ENCODE data around the gene POU2F1.

The POU2F1 gene

GRCh38 chr1:167438171-167439138 lies 217.8 kb downstream of the POU2F1 start:
- Mint-ChIP-seq H3K4me1 (ENCODE audit: low read depth in 2 of 2) (peaks cover 68 to 73% of the 10 kb centered on the region in 2 donors), H3K27ac (peak overlapping the region; percentile 94 to 96), H3K27me3 (no peaks in the 10 kb centered on the region), H3K36me3 (ENCODE audit: insufficient read depth) (peaks cover 66% of the 10 kb centered on the region), H3K9me3 (no peaks in the 10 kb centered on the region), H3K4me3 (peak overlapping the region; percentile 75 to 83)
- ATAC-seq (replicated peaks) (peak; percentile 55), DNase-seq (no peak)

GRCh38 chr1:167439301-167439988 lies 218.8 kb downstream of the POU2F1 start:
- H3K27me3 Mint-ChIP-seq, result no peaks in the 10 kb centered on the region
- peaks cover 70 to 76% of the 10 kb centered on the region in 2 donors for H3K4me1 Mint-ChIP-seq (ENCODE audit: low read depth in 2 of 2)
- H3K9me3 Mint-ChIP-seq, result no peaks in the 10 kb centered on the region
- H3K36me3 Mint-ChIP-seq (ENCODE audit: insufficient read depth), result peaks cover 71% of the 10 kb centered on the region
- ATAC-seq (replicated peaks), result no peak
- H3K27ac Mint-ChIP-seq, result peak overlapping the region; percentile 74 to 96
- DNase-seq, result no peak
- H3K4me3 Mint-ChIP-seq, result peak overlapping the region; percentile 75 to 83

DNA sequence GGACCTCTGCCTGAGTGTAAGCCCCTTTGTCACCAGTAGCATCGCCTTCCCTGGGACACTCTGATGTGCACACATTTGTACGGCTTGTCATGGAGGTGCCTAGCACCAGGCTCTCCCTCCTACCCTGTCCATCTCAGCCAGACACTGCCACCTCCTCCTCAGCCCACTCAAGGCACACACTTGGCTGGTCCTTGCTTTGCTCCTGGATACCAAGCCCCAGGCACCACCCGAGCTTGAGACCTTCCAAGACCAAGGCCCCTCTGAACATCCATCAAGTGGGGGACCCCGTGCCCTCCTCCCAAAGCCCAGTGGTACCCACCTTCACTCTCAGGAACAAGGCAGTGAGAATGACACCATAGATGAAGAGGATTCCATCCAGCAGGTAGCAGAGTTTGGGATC lies 219.7 kb downstream of the POU2F1 start:
- Mint-ChIP-seq H3K9me3 (no peaks in the 10 kb centered on the region), H3K4me3 (peak overlapping the region; percentile 15 to 55)
- ATAC-seq (replicated peaks), result no peak

DNA sequence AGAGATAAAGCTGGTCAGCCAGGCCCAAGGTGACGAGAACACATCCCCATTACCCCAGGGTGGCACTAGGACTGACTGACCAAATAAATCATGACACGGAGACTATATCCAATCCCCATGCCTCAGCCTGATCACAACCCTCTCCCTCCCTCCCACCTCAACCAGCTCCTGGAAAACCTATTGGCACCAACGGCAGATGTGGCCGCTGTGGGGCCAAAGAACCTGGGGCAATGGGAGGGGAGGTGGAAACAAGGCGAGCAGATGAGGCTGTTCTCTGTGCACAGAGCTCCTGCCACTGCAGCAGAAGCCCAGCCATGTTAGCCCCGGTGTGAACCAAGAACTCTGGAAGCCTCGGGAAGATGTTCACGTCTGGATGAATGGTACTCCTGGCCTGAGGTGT lies 220.1 kb downstream of the POU2F1 start:
- Mint-ChIP-seq H3K9me3 (no peaks in the 10 kb centered on the region), H3K27ac (peak overlapping the region; percentile 85 to 96), H3K27me3 (no peaks in the 10 kb centered on the region), H3K36me3 (ENCODE audit: insufficient read depth) (peaks cover 68% of the 10 kb centered on the region), H3K4me3 (no peak overlapping the region), H3K4me1 (ENCODE audit: low read depth in 2 of 2) (peaks cover 73 to 79% of the 10 kb centered on the region in 2 donors)
- ATAC-seq (replicated peaks) (no peak), DNase-seq (no peak)

More for the DNA sequence above, 219.7 kb downstream of the POU2F1 start:
- Mint-ChIP-seq H3K27ac (peak overlapping the region; percentile 74 to 96), H3K4me1 (ENCODE audit: low read depth in 2 of 2) (peaks cover 73 to 78% of the 10 kb centered on the region in 2 donors), H3K27me3 (no peaks in the 10 kb centered on the region), H3K36me3 (ENCODE audit: insufficient read depth) (peaks cover 71% of the 10 kb centered on the region)
- DNase-seq, result no peak

DNA sequence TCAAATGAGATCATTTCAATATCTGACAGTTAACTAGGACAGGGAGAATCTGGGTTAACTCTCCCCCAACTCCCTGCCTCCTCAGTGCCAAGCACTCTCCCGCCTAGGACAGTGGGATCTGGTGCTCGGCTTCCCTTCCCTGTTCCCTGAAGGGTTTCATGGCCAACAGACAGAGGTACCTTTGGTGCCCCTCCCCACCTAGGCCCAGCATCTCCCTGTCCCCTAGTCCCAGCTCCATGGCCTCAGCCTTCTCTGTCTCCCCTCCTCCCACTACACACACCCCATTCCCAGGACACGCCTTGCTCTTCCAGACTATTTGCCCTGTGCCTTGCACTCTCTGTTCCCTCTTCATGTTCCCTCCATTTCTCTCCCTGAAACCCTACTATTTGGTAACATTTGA lies 220.5 kb downstream of the POU2F1 start:
- Mint-ChIP-seq H3K36me3 (ENCODE audit: insufficient read depth) (peaks cover 69% of the 10 kb centered on the region), H3K9me3 (no peaks in the 10 kb centered on the region), H3K27me3 (no peaks in the 10 kb centered on the region), H3K27ac (peak overlapping the region; percentile 85 to 96), H3K4me1 (ENCODE audit: low read depth in 2 of 2) (peaks cover 74 to 80% of the 10 kb centered on the region in 2 donors), H3K4me3 (peak overlapping the region in 1 of 2 donors; percentile 1)
- DNase-seq (no peak), ATAC-seq (replicated peaks) (no peak)

GRCh38 chr1:167442142-167442848 lies 221.6 kb downstream of the POU2F1 start:
- peak overlapping the region; percentile 49 to 59 for H3K4me3 Mint-ChIP-seq
- DNase-seq, result peak; percentile 84 to 87 (median 86)
- H3K4me1 Mint-ChIP-seq (ENCODE audit: low read depth in 2 of 2), result peaks cover 76 to 80% of the 10 kb centered on the region in 2 donors
- peaks cover 70% of the 10 kb centered on the region for H3K36me3 Mint-ChIP-seq (ENCODE audit: insufficient read depth)
- H3K27me3 Mint-ChIP-seq, result no peaks in the 10 kb centered on the region
- ATAC-seq (replicated peaks), result peak; percentile 82
- H3K9me3 Mint-ChIP-seq, result no peaks in the 10 kb centered on the region
- peak overlapping the region; percentile 95 to 96 for H3K27ac Mint-ChIP-seq

DNA sequence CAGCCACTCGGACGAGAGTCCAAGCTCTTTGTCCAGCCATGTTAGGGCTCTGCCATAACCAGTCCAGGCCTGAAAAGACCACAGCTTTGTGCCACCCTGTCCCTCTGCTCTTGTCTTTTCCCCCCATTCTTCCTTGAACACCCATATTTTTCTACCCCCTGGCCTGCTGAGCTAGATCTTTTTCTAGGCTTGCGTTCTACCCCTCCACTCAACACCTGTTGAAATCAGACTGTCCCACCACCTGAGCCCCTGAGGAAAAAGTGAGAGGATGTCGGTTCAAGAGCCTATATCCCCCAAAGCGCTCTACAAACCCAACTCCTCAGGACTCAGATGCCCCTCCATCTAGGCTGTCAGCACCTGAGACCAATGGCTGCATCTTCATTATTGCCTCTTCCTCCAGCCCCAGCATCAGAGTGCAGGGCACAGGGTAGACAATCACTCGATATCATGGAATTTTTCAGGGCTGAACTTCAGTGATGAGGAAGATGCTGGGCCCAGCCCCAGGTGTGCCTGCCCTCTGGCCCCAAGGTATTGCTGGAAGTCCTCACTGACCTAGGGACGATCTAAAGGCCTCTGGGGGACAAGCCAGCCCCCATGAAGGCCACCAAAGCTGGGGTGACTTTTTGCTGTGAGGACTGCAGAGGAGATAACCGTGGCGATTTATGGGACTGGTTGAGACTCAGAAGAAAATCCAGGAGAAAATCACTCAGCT lies 222.3 kb downstream of the POU2F1 start:
- H3K9me3 Mint-ChIP-seq, result no peaks in the 10 kb centered on the region
- H3K36me3 Mint-ChIP-seq (ENCODE audit: insufficient read depth), result peaks cover 71% of the 10 kb centered on the region
- ATAC-seq (replicated peaks) (no peak), DNase-seq (no peak)
- H3K4me1 Mint-ChIP-seq (ENCODE audit: low read depth in 2 of 2), result peaks cover 76 to 79% of the 10 kb centered on the region in 2 donors
- H3K27ac Mint-ChIP-seq, result peak overlapping the region; percentile 95 to 96
- peak overlapping the region; percentile 49 to 59 for H3K4me3 Mint-ChIP-seq
- no peaks in the 10 kb centered on the region for H3K27me3 Mint-ChIP-seq

- Mint-ChIP-seq H3K27me3 (no peaks in the 10 kb centered on the region), H3K36me3 (ENCODE audit: insufficient read depth) (peaks cover 67% of the 10 kb centered on the region), H3K9me3 (no peaks in the 10 kb centered on the region), H3K27ac (peak overlapping the region; percentile 96), H3K4me1 (ENCODE audit: low read depth in 2 of 2) (peaks cover 75 to 77% of the 10 kb centered on the region in 2 donors), H3K4me3 (no peak overlapping the region)
- ATAC-seq (replicated peaks) (no peak), DNase-seq (no peak)
These were observed 223.1 kb downstream of the POU2F1 start for GRCh38 chr1:167443757-167444156.

DNA sequence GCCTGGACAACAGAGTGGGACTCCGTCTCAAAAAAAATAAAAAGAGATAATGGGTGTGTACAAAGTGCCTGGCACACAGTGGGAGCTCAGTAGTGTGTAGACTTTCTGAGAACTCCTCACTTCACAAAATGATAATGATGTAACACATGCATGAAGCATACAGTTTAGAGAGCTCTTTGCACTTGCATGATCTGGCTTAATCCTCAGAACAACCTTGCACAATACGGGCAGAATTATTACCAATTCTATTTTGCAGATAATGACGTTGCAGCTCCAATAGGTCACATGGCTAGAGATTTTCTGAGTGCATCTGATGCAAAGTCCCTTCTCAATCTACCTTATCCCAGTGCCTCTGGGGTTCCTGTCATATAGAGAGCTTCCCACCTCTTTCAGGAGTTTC lies 226.3 kb downstream of the POU2F1 start:
- H3K9me3 Mint-ChIP-seq, result no peaks in the 10 kb centered on the region
- H3K27me3 Mint-ChIP-seq, result no peaks in the 10 kb centered on the region
- no peak for DNase-seq
- H3K27ac Mint-ChIP-seq, result peak overlapping the region; percentile 96
- peaks cover 68% of the 10 kb centered on the region for H3K36me3 Mint-ChIP-seq (ENCODE audit: insufficient read depth)
- peak overlapping the region; percentile 77 to 79 for H3K4me3 Mint-ChIP-seq
- ATAC-seq (replicated peaks), result no peak
- peaks cover 65 to 76% of the 10 kb centered on the region in 2 donors for H3K4me1 Mint-ChIP-seq (ENCODE audit: low read depth in 2 of 2)

GRCh38 chr1:167447521-167448136 lies 226.9 kb downstream of the POU2F1 start:
- Mint-ChIP-seq H3K4me3 (peak overlapping the region; percentile 77 to 79), H3K27me3 (no peaks in the 10 kb centered on the region), H3K36me3 (ENCODE audit: insufficient read depth) (peaks cover 64% of the 10 kb centered on the region), H3K27ac (peak overlapping the region; percentile 96), H3K4me1 (ENCODE audit: low read depth in 2 of 2) (peaks cover 65 to 75% of the 10 kb centered on the region in 2 donors), H3K9me3 (no peaks in the 10 kb centered on the region)
- DNase-seq, result peak; percentile 45 to 51 (median 49)
- peak; percentile 70 for ATAC-seq (replicated peaks)

- no peak for DNase-seq
- peaks cover 57% of the 10 kb centered on the region for H3K36me3 Mint-ChIP-seq (ENCODE audit: insufficient read depth)
- no peaks in the 10 kb centered on the region for H3K9me3 Mint-ChIP-seq
- H3K27ac Mint-ChIP-seq, result peak overlapping the region; percentile 44 to 71
- H3K4me1 Mint-ChIP-seq (ENCODE audit: low read depth in 2 of 2), result peaks cover 50 to 60% of the 10 kb centered on the region in 2 donors
- H3K27me3 Mint-ChIP-seq, result no peaks in the 10 kb centered on the region
- peak; percentile 34 for ATAC-seq (replicated peaks)
- peak overlapping the region; percentile 56 to 70 for H3K4me3 Mint-ChIP-seq
These were observed 230.2 kb downstream of the POU2F1 start for GRCh38 chr1:167450843-167451242.

- no peak for ATAC-seq (replicated peaks)
- Mint-ChIP-seq H3K9me3 (no peaks in the 10 kb centered on the region), H3K4me3 (peak overlapping the region in 1 of 2 donors; percentile 41), H3K27ac (peak overlapping the region; percentile 44 to 79), H3K4me1 (ENCODE audit: low read depth in 2 of 2) (peaks cover 51 to 60% of the 10 kb centered on the region in 2 donors), H3K27me3 (no peaks in the 10 kb centered on the region), H3K36me3 (ENCODE audit: insufficient read depth) (peaks cover 53% of the 10 kb centered on the region)
- no peak for DNase-seq
These were observed 231.8 kb downstream of the POU2F1 start for GRCh38 chr1:167452483-167452882.

Measured in effector memory CD8-positive, alpha-beta T cell (primary cell).